ENCODE measurements around the gene SAMD1.

SAMD1 gene

GRCh38 chr19:14113762-14114414, 23.3 kb upstream of the SAMD1 start:
- DNase-seq (ENCODE audit: low spot score) = no peak

GRCh38 chr19:14112809-14113385, 22.3 kb upstream of the SAMD1 start:
- DNase-seq (ENCODE audit: low spot score) = no peak

GRCh38 chr19:14112051-14112808, 21.7 kb upstream of the SAMD1 start:
- no peak for DNase-seq (ENCODE audit: low spot score)

- no peak for DNase-seq (ENCODE audit: low spot score)
These were observed 20.9 kb upstream of the SAMD1 start for GRCh38 chr19:14111486-14111885.

- DNase-seq (ENCODE audit: low spot score) = no peak
These were observed 20.1 kb upstream of the SAMD1 start for GRCh38 chr19:14110650-14111049.

GRCh38 chr19:14107581-14108461, 17.3 kb upstream of the SAMD1 start:
- DNase-seq (ENCODE audit: low spot score) = no peak

GRCh38 chr19:14106840-14107239, 16.3 kb upstream of the SAMD1 start:
- DNase-seq (ENCODE audit: low spot score) = no peak

- DNase-seq (ENCODE audit: low spot score) = no peak
These were observed 15.1 kb upstream of the SAMD1 start for GRCh38 chr19:14105680-14106079.

- no peak for DNase-seq (ENCODE audit: low spot score)
These were observed 12.8 kb upstream of the SAMD1 start for GRCh38 chr19:14103310-14103709.

GRCh38 chr19:14102756-14103155, 12.2 kb upstream of the SAMD1 start:
- no peak for DNase-seq (ENCODE audit: low spot score)

- DNase-seq (ENCODE audit: low spot score) = no peak
These were observed 11.6 kb upstream of the SAMD1 start for GRCh38 chr19:14102102-14102696.

GRCh38 chr19:14101003-14101545, 10.5 kb upstream of the SAMD1 start:
- no peak for DNase-seq (ENCODE audit: low spot score)

- DNase-seq (ENCODE audit: low spot score) = peak; percentile 26
These were observed 7.1 kb upstream of the SAMD1 start for GRCh38 chr19:14097532-14098151.

- no peak for DNase-seq (ENCODE audit: low spot score)
These were observed 5.9 kb upstream of the SAMD1 start for GRCh38 chr19:14096272-14096992.

- no peak for DNase-seq (ENCODE audit: low spot score)
These were observed 4.3 kb upstream of the SAMD1 start for GRCh38 chr19:14094854-14095253.

GRCh38 chr19:14093117-14093823, 2.7 kb upstream of the SAMD1 start:
- no peak for DNase-seq (ENCODE audit: low spot score)

- DNase-seq (ENCODE audit: low spot score) = no peak
These were observed 1.4 kb upstream of the SAMD1 start for GRCh38 chr19:14091813-14092462.

- DNase-seq (ENCODE audit: low spot score) = peak; percentile 91
These were observed 696 bp upstream of the SAMD1 start for GRCh38 chr19:14091081-14091812.

Data from SW480 (cell line).